ENCODE measurements around the gene DYNLRB1. TPM values are rescaled to one million over a fixed set of nuclear protein-coding genes. Genes with fewer than 3 reads are reported as not detected.

Gene DYNLRB1
- total RNA-seq, 1 experiment from 2014 or later: 142 TPM

GRCh38 chr20:34583544-34583943, 67.3 kb downstream of the DYNLRB1 start:
- Histone ChIP-seq H3K9me3 (ENCODE audit: low read depth, low read length, poor library complexity, severe bottlenecking) (no peaks in the 10 kb centered on the region), H3K36me3 (ENCODE audit: insufficient read depth, low read length, poor library complexity, severe bottlenecking) (no peaks in the 10 kb centered on the region), H3K27ac (ENCODE audit: low read depth, low read length, poor library complexity, severe bottlenecking) (no peak overlapping the region), H3K4me1 (ENCODE audit: insufficient read depth, low read length, poor library complexity, severe bottlenecking) (peaks cover 12% of the 10 kb centered on the region), H3K27me3 (replicated peaks; ENCODE audit: insufficient read depth, low read depth, low read length, poor library complexity) (no peaks in the 10 kb centered on the region), H3K4me3 (ENCODE audit: low read depth, low read length, poor library complexity, severe bottlenecking) (no peak overlapping the region)
- TF ChIP-seq EZH2 (IDR thresholded peaks at IDR 0.05; ENCODE audit: borderline replicate concordance, low read depth, low read length, poor library complexity, severe bottlenecking): no peak
- TF ChIP-seq CTCF (conservative IDR thresholded peaks at IDR 0.05; ENCODE audit: low read depth, low read length): no peak
- BruUV-seq (replicated peaks): no TSS peak
- ChIA-PET POLR2A (ENCODE audit: low non-redundant PET) (no interaction called here), CTCF (no interaction called here)
- intact Hi-C loops (cut with micrococcal nuclease; ENCODE audit: unreplicated experiment): no loop called here
- no peak for DNase-seq (ENCODE audit: low spot score)

DNA sequence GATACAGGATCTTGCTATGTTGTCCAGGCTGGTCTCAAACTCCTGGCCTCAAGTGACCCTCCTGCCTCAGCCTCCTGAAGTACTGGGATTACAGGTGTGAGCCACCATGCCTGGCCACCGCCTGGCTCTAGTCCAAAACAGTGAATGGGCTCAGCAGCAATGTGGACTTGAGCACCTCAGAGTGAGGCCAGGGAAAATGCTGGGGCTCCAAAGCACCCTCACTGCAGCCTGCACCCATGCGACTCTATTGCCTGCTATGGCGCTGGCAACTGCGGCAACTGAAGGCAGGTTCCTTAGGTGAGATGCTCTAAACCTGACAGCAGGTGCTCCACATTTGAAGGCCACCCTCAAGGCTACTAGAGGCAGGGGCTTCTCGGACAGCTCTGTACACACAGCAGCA, 68.8 kb downstream of the DYNLRB1 start:
- Histone ChIP-seq H3K27me3 (replicated peaks; ENCODE audit: insufficient read depth, low read depth, low read length, poor library complexity) (no peaks in the 10 kb centered on the region), H3K4me3 (ENCODE audit: low read depth, low read length, poor library complexity, severe bottlenecking) (no peak overlapping the region), H3K4me1 (ENCODE audit: insufficient read depth, low read length, poor library complexity, severe bottlenecking) (peaks cover 12% of the 10 kb centered on the region), H3K27ac (ENCODE audit: low read depth, low read length, poor library complexity, severe bottlenecking) (no peak overlapping the region), H3K9me3 (ENCODE audit: low read depth, low read length, poor library complexity, severe bottlenecking) (no peaks in the 10 kb centered on the region), H3K36me3 (ENCODE audit: insufficient read depth, low read length, poor library complexity, severe bottlenecking) (no peaks in the 10 kb centered on the region)
- BruUV-seq (replicated peaks): no TSS peak
- intact Hi-C loops (cut with micrococcal nuclease; ENCODE audit: unreplicated experiment): no loop called here
- TF ChIP-seq EZH2 (IDR thresholded peaks at IDR 0.05; ENCODE audit: borderline replicate concordance, low read depth, low read length, poor library complexity, severe bottlenecking): no peak
- no peak for TF ChIP-seq CTCF (conservative IDR thresholded peaks at IDR 0.05; ENCODE audit: low read depth, low read length)
- ChIA-PET CTCF (no interaction called here), POLR2A (ENCODE audit: low non-redundant PET) (no interaction called here)
- DNase-seq (ENCODE audit: low spot score): no peak

DNA sequence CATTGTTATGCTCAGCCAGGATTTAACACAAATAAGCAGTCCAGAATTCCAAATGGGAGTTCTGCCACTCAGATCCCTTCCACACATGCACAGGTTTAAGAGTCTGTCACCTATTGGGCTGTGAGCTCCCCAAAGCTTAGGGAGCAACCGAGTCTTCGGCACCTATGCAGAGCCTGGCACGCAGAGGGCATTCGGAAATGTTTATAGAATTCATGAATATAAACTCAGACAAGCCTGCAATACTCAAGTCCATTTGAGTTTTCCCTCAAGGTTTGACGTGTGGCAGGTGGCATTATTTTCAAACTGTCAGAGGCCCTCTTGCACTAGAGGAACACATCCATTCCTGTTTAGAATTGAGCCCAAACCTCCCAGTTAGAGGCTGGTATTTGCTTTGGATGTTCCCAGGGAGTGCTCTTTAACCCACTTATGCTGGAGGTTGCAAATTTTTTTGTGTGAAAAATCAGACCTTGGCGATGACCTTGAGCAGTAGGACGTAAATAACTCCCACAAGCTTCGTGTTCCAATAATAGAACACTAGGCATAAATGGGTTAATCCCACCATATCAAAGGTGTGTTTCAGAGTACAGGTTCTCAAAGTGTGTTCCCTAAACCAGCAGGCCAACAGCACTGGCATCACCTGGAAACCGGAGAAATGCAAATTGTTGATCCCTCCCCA, 70.4 kb downstream of the DYNLRB1 start:
- H3K9me3 ChIP-seq (ENCODE audit: low read depth, low read length, poor library complexity, severe bottlenecking): no peaks in the 10 kb centered on the region
- H3K4me1 ChIP-seq (ENCODE audit: insufficient read depth, low read length, poor library complexity, severe bottlenecking): peaks cover 7% of the 10 kb centered on the region
- no TSS peak for BruUV-seq (replicated peaks)
- ChIA-PET POLR2A (ENCODE audit: low non-redundant PET) (no interaction called here), CTCF (no interaction called here)
- no peak overlapping the region for H3K27ac ChIP-seq (ENCODE audit: low read depth, low read length, poor library complexity, severe bottlenecking)
- H3K27me3 ChIP-seq (replicated peaks; ENCODE audit: insufficient read depth, low read depth, low read length, poor library complexity): no peaks in the 10 kb centered on the region
- TF ChIP-seq CTCF (conservative IDR thresholded peaks at IDR 0.05; ENCODE audit: low read depth, low read length) (no peak), EZH2 (IDR thresholded peaks at IDR 0.05; ENCODE audit: borderline replicate concordance, low read depth, low read length, poor library complexity, severe bottlenecking) (no peak)
- H3K36me3 ChIP-seq (ENCODE audit: insufficient read depth, low read length, poor library complexity, severe bottlenecking): no peaks in the 10 kb centered on the region
- intact Hi-C loops (cut with micrococcal nuclease; ENCODE audit: unreplicated experiment): no loop called here
- DNase-seq (ENCODE audit: low spot score): no peak
- no peak overlapping the region for H3K4me3 ChIP-seq (ENCODE audit: low read depth, low read length, poor library complexity, severe bottlenecking)

Other genes with a start within 250 kb of the DYNLRB1 start
- 284 and 292 TPM in 2 replicates for gene AHCY, start 213.1 kb upstream of the DYNLRB1 start, total RNA-seq (2021)
- 56.2 and 57.7 TPM in 2 replicates for gene ITCH, start 153.1 kb upstream of the DYNLRB1 start, total RNA-seq (2021)
- 16.4 and 16.9 TPM in 2 replicates for gene MAP1LC3A, start 42.3 kb downstream of the DYNLRB1 start, total RNA-seq (2021)
- 31.4 and 32.2 TPM in 2 replicates for gene PIGU, start 160.7 kb downstream of the DYNLRB1 start, total RNA-seq (2021)
- 7.2 and 8.4 TPM in 2 replicates for gene TP53INP2, start 187.9 kb downstream of the DYNLRB1 start, total RNA-seq (2021)

Measured in A673 (cell line).